Pancreas (tissue), 10 donors: Measurements from ENCODE around the gene TAS1R1. TPM values are rescaled to one million over a fixed set of nuclear protein-coding genes. Genes with fewer than 3 reads are reported as not detected.
"Not testable (repeated sequence)": the region's sequence is repeated elsewhere in the genome, so short reads cannot be mapped to it uniquely, and the experiment has no call there.

Source experiments
- ATAC-seq, 4 donors: fragments of 200-7000 bp; cut with Tn5 transposase; one replicate each; pipeline versions ENCODE4 v1.8.0 to v1.9.1; 2020; ENCODE audit warnings: mild to moderate bottlenecking in 4 of 4, moderate library complexity in 4 of 4
- DNase-seq, 6 donors: peaks; one replicate each; pipeline ENCODE4 v3.0.0-alpha.2; 2020
- FAIRE-seq: peaks from 2 replicates; lab custom pipeline; 2012; peaks lifted over from hg19 to GRCh38; lab: Jason Lieb, UNC
- H3K27ac ChIP-seq, 4 donors: fragments of 200-600 bp; sonication (generic); 1 replicate in 3 of 4; 2 replicates in 1 of 4; pipeline versions ENCODE4 v1.5.0 to v1.8.0; 2020
- H3K27me3 ChIP-seq, 4 donors: fragments of 200-600 bp; one replicate each; pipeline ENCODE4 v1.8.0; 2021
- H3K36me3 ChIP-seq, 3 donors: fragments of 200-600 bp; sonication (generic) in 1 of 3; one replicate each; pipeline versions ENCODE4 v1.5.0 to v1.8.0; 2020 to 2021
- H3K4me1 ChIP-seq, 3 donors: fragments of 200-600 bp; one replicate each; pipeline ENCODE4 v1.8.0; 2021
- H3K4me3 ChIP-seq, 4 donors: fragments of 200-600 bp; sonication (generic) in 2 of 4; one replicate each; pipeline versions ENCODE4 v1.5.0 to v1.8.0; 2020 to 2021
- H3K9me3 ChIP-seq, 4 donors: fragments of 200-600 bp; one replicate each; pipeline ENCODE4 v1.8.0; 2021
- CTCF ChIP-seq, 4 donors: fragments of 200-600 bp; sonication (generic) in 3 of 4; IDR thresholded peaks; one replicate each; pipeline versions ENCODE4 v1.5.0 to v1.8.0; 2021; ENCODE audit warnings: antibody characterized with exemption in 4 of 4
- WGBS, 2 donors: extraction: QIAGEN DNeasy Blood & Tissue Kit; methylation state at CpG; one replicate each; pipeline ENCODE4 v1.1.7; 2013; 5-methylcytosine and 5-hydroxymethylcytosine counted together
- intact Hi-C, 3 donors: fragments of 100-400 bp; cut with DNase I; formaldehyde crosslinking; loops; one replicate each; pipeline versions ENCODE4 v1.11.1 to v1.14.2; 2022
- polyA plus RNA-seq, 2 donors: library from polyadenylated mRNA; stranded (reverse); fragments of 200-250 nt; gene quantifications; one replicate each; pipeline ENCODE4 v1.2.3, GENCODE V29; 2013
- total RNA-seq, 6 donors: library from RNA; stranded (reverse); fragmentation: NEBNext Ultra II Directional in 4 of 6; extraction: Animal tissue kit (Norgen Biotek cat#: 25700) in 4 of 6; gene quantifications; one replicate each; pipeline versions ENCODE4 v1.2.1 to v1.2.4, GENCODE V29; 2021 to 2023
- donor health status: healthy with polysubstance abuse.
- donor health status: DM: no; HTN: no; CAD: no; lungs with moderate emphysema.
- donor health status: DM: no; HTN: no; CAD: no.
- donor health status: control.
- donor health status: control.
- donor health status: Bipolar disorder and iron deficiency.
- donor health status: DM: yes; HTN: yes; CAD: no.
- donor health status: DM: no; HTN: no; CAD: no.
- donor health status: DM: no; HTN: no; CAD: no.
- donor health status: DM: yes; HTN: yes; CAD: no.

TAS1R1 gene
- total and polyA plus RNA-seq, 8 donors: not detected

- ATAC-seq: no peak
- Histone ChIP-seq H3K27me3 (no peaks in the 10 kb centered on the region), H3K4me3 (peak overlapping the region in 3 of 4 donors; percentile 63 to 95 (median 83)), H3K27ac (peak overlapping the region in 1 of 4 donors; percentile 94), H3K9me3 (no peaks in the 10 kb centered on the region), H3K36me3 (peaks cover 0 to 42% (median 26%) of the 10 kb centered on the region in 3 donors), H3K4me1 (peaks cover 8 to 40% (median 8%) of the 10 kb centered on the region in 3 donors)
- 50 to 62% methylated on average over 31 of the region's 31 CpGs for WGBS, 2 donors
- FAIRE-seq: no peak
- DNase-seq: peak in 2 of 6 donors; percentile 37 to 79
- intact Hi-C loops: loop anchor here in 1 of 3 donors (10.0 kb wide), 1 partner anchor 65 kb away; no protein-coding TSS in a partner anchor
- no peak for TF ChIP-seq CTCF (IDR thresholded peaks at IDR 0.05)
Observed at GRCh38 chr1:6599141-6599975, 44.3 kb downstream of the TAS1R1 start.

DNA sequence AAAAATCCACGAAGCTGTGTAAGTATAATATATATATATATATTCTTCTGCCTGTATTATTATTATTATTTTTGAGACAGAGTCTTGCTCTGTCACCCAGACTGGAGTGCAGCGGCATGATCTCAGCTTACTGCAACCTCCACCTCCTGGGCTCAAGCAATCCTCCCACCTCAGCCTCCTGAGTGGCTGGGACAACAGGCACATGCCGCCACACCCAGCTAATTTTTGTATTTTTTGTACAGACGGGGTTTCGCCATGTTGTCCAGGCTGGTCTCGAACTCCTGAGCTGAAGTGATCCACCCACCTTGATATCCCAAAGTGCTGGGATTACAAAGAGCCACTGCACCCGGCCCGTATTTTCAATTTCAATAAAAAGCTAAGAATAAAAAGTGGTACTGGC lies 44.9 kb downstream of the TAS1R1 start:
- peaks cover 0 to 37% (median 19%) of the 10 kb centered on the region in 3 donors for H3K36me3 ChIP-seq
- 37 to 41% methylated on average over 8 of the region's 8 CpGs for WGBS, 2 donors
- not testable (repeated sequence) for FAIRE-seq, H3K27me3 ChIP-seq, H3K9me3 ChIP-seq, DNase-seq, ATAC-seq
- peak overlapping the region; percentile 63 to 95 (median 88) for H3K4me3 ChIP-seq
- H3K27ac ChIP-seq: peak overlapping the region in 2 of 4 donors; percentile 94 to 98
- intact Hi-C loops: loop anchor here in 1 of 3 donors (10.0 kb wide), 1 partner anchor 65 kb away; no protein-coding TSS in a partner anchor
- peaks cover 8 to 45% (median 8%) of the 10 kb centered on the region in 3 donors for H3K4me1 ChIP-seq

- TF ChIP-seq CTCF (IDR thresholded peaks at IDR 0.05): no peak
- H3K27me3 ChIP-seq: no peaks in the 10 kb centered on the region
- H3K4me1 ChIP-seq: peaks cover 8 to 45% (median 8%) of the 10 kb centered on the region in 3 donors
- intact Hi-C loops: no loop called here
- DNase-seq (peak in 1 of 6 donors; percentile 81), FAIRE-seq (no peak), ATAC-seq (no peak)
- H3K9me3 ChIP-seq: no peaks in the 10 kb centered on the region
- peak overlapping the region; percentile 94 to 99 (median 96) for H3K27ac ChIP-seq
- peaks cover 0 to 32% (median 14%) of the 10 kb centered on the region in 3 donors for H3K36me3 ChIP-seq
- H3K4me3 ChIP-seq: peak overlapping the region; percentile 63 to 95 (median 88)
- 13 to 16% methylated on average over 10 of the region's 10 CpGs for WGBS, 2 donors
Observed at GRCh38 chr1:6600410-6601048, 45.4 kb downstream of the TAS1R1 start.

- DNase-seq (peak; percentile 76 to 92 (median 86)), FAIRE-seq (no peak), ATAC-seq (peak; percentile 59 to 72 (median 66))
- H3K27me3 ChIP-seq: no peaks in the 10 kb centered on the region
- H3K27ac ChIP-seq: peak overlapping the region; percentile 94 to 99 (median 96)
- H3K4me3 ChIP-seq: peak overlapping the region; percentile 63 to 95 (median 88)
- intact Hi-C loops: no loop called here
- TF ChIP-seq CTCF (IDR thresholded peaks at IDR 0.05): no peak
- no peaks in the 10 kb centered on the region for H3K9me3 ChIP-seq
- H3K36me3 ChIP-seq: peaks cover 0 to 24% (median 12%) of the 10 kb centered on the region in 3 donors
- WGBS, 2 donors: 0% methylated on average over 40 of the region's 40 CpGs
- peaks cover 8 to 45% (median 8%) of the 10 kb centered on the region in 3 donors for H3K4me1 ChIP-seq
Observed at GRCh38 chr1:6601049-6601922, 46.2 kb downstream of the TAS1R1 start.
